HG02852 (cell line): Measurements from ENCODE around the gene DMBX1.

Experiments used
- ATAC-seq: cut with Tn5 transposase; IDR thresholded peaks from one replicate; pipeline ENCODE4 v1.9.1; 2021; ENCODE audit warnings: mild to moderate bottlenecking, moderate library complexity; ENCODE audit not compliant: unreplicated experiment

Gene DMBX1

GRCh38 chr1:46489638-46490405, at the start of gene DMBX1:
TSS of gene DMBX1 (plus strand) at chr1:46489836. CDS start at chr1:46507011, 17,175 bp downstream.
- ATAC-seq, result no peak

GRCh38 chr1:46440478-46440877, 49.2 kb upstream of the DMBX1 start:
- ATAC-seq, result no peak

GRCh38 chr1:46442317-46443161, 47.1 kb upstream of the DMBX1 start:
- peak; percentile 62 for ATAC-seq

- ATAC-seq, result no peak
These were observed 45.2 kb upstream of the DMBX1 start for GRCh38 chr1:46444466-46444865.

- ATAC-seq, result no peak
These were observed 43.8 kb upstream of the DMBX1 start for GRCh38 chr1:46445773-46446256.

- no peak for ATAC-seq
These were observed 42.8 kb upstream of the DMBX1 start for GRCh38 chr1:46446646-46447498.

GRCh38 chr1:46447499-46448108, 42.0 kb upstream of the DMBX1 start:
- ATAC-seq, result no peak

- ATAC-seq, result no peak
These were observed 41.3 kb upstream of the DMBX1 start for GRCh38 chr1:46448109-46448911.

- ATAC-seq, result no peak
These were observed 40.1 kb upstream of the DMBX1 start for GRCh38 chr1:46449223-46450159.

- no peak for ATAC-seq
These were observed 39.5 kb upstream of the DMBX1 start for GRCh38 chr1:46450160-46450517.

- no peak for ATAC-seq
These were observed 37.4 kb upstream of the DMBX1 start for GRCh38 chr1:46451948-46452930.

GRCh38 chr1:46452931-46453325, 36.7 kb upstream of the DMBX1 start:
- no peak for ATAC-seq

GRCh38 chr1:46453449-46453848, 36.2 kb upstream of the DMBX1 start:
- ATAC-seq, result no peak

- no peak for ATAC-seq
These were observed 33.7 kb upstream of the DMBX1 start for GRCh38 chr1:46455951-46456350.

- ATAC-seq, result no peak
These were observed 33.1 kb upstream of the DMBX1 start for GRCh38 chr1:46456411-46456963.

- no peak for ATAC-seq
These were observed 32.5 kb upstream of the DMBX1 start for GRCh38 chr1:46457178-46457577.

- no peak for ATAC-seq
These were observed 31.4 kb upstream of the DMBX1 start for GRCh38 chr1:46458190-46458589.
